Pancreas (tissue), 10 donors: ENCODE results near the gene VGF. TPM values are rescaled to one million over a fixed set of nuclear protein-coding genes. Genes with fewer than 3 reads are reported as not detected.

ENCODE experiments used
- ATAC-seq, 4 donors: fragments of 200-7000 bp; cut with Tn5 transposase; one replicate each; pipeline versions ENCODE4 v1.8.0 to v1.9.1; 2020; ENCODE audit warnings: mild to moderate bottlenecking in 4 of 4, moderate library complexity in 4 of 4
- DNase-seq, 6 donors: peaks; one replicate each; pipeline ENCODE4 v3.0.0-alpha.2; 2020
- FAIRE-seq: peaks from 2 replicates; lab custom pipeline; 2012; peaks lifted over from hg19 to GRCh38; lab: Jason Lieb, UNC
- H3K27ac ChIP-seq, 4 donors: fragments of 200-600 bp; sonication (generic); 1 replicate in 3 of 4; 2 replicates in 1 of 4; pipeline versions ENCODE4 v1.5.0 to v1.8.0; 2020
- H3K27me3 ChIP-seq, 4 donors: fragments of 200-600 bp; one replicate each; pipeline ENCODE4 v1.8.0; 2021
- H3K36me3 ChIP-seq, 3 donors: fragments of 200-600 bp; sonication (generic) in 1 of 3; one replicate each; pipeline versions ENCODE4 v1.5.0 to v1.8.0; 2020 to 2021
- H3K4me1 ChIP-seq, 3 donors: fragments of 200-600 bp; one replicate each; pipeline ENCODE4 v1.8.0; 2021
- H3K4me3 ChIP-seq, 4 donors: fragments of 200-600 bp; sonication (generic) in 2 of 4; one replicate each; pipeline versions ENCODE4 v1.5.0 to v1.8.0; 2020 to 2021
- H3K9me3 ChIP-seq, 4 donors: fragments of 200-600 bp; one replicate each; pipeline ENCODE4 v1.8.0; 2021
- WGBS, 2 donors: extraction: QIAGEN DNeasy Blood & Tissue Kit; methylation state at CpG; one replicate each; pipeline ENCODE4 v1.1.7; 2013; 5-methylcytosine and 5-hydroxymethylcytosine counted together
- intact Hi-C, 3 donors: fragments of 100-400 bp; cut with DNase I; formaldehyde crosslinking; loops; one replicate each; pipeline versions ENCODE4 v1.11.1 to v1.14.2; 2022
- polyA plus RNA-seq, 2 donors: library from polyadenylated mRNA; stranded (reverse); fragments of 200-250 nt; gene quantifications; one replicate each; pipeline ENCODE4 v1.2.3, GENCODE V29; 2013
- total RNA-seq, 6 donors: library from RNA; stranded (reverse); fragmentation: NEBNext Ultra II Directional in 4 of 6; extraction: Animal tissue kit (Norgen Biotek cat#: 25700) in 4 of 6; gene quantifications; one replicate each; pipeline versions ENCODE4 v1.2.1 to v1.2.4, GENCODE V29; 2021 to 2023
- TF ChIP-seq, protein P1 (sequence below), 4 donors: fragments of 200-600 bp; sonication (generic) in 3 of 4; IDR thresholded peaks; one replicate each; pipeline versions ENCODE4 v1.5.0 to v1.8.0; 2021; ENCODE audit warnings: antibody characterized with exemption in 4 of 4
- donor health status: healthy with polysubstance abuse.
- donor health status: DM: no; HTN: no; CAD: no; lungs with moderate emphysema.
- donor health status: DM: no; HTN: no; CAD: no.
- donor health status: control.
- donor health status: control.
- donor health status: Bipolar disorder and iron deficiency.
- donor health status: DM: yes; HTN: yes; CAD: no.
- donor health status: DM: no; HTN: no; CAD: no.
- donor health status: DM: no; HTN: no; CAD: no.
- donor health status: DM: yes; HTN: yes; CAD: no.

The VGF gene
- total and polyA plus RNA-seq, 8 donors: 1.3 to 82.7 (median 22.4) TPM

DNA sequence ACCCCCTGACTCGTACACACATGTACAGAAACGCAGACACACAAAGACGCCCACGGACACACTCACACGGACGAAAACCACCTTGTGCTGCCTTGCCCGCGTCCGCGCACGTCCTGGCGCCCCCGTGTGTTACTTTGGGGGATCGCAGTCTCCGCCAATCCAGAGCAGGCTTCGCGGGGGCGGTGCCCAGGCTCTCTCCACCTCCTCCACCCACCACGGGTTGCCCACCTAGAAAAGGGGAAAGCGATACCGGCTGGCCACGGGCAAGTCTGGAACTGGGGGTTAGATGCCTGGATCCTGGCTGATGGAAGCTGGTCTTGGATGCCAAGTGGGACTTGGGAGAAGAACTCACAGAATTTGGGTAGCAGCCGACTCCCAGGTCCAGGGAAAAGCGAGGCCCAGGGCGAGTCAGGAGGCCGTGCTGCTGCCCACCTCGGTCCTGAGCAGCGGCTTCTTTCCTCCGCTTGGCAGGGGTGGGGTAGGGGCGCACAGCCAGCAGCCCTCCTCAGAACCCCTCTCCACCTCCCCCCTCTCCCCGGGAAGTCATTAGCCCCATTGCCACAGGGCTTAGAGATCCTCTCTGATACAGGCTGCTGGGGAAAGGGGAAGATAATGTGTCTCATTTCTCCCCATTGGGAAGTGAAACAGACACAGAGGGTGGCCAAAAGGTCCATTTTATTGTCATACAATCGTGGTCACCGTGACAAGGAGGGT, 4.6 kb upstream of the VGF start:
- Histone ChIP-seq H3K4me3 (no peak overlapping the region), H3K9me3 (no peaks in the 10 kb centered on the region), H3K27me3 (peaks cover 0 to 46% (median 7%) of the 10 kb centered on the region in 4 donors), H3K27ac (no peak overlapping the region), H3K4me1 (peaks cover 8 to 20% (median 20%) of the 10 kb centered on the region in 3 donors), H3K36me3 (no peaks in the 10 kb centered on the region)
- TF ChIP-seq, protein P1, sequence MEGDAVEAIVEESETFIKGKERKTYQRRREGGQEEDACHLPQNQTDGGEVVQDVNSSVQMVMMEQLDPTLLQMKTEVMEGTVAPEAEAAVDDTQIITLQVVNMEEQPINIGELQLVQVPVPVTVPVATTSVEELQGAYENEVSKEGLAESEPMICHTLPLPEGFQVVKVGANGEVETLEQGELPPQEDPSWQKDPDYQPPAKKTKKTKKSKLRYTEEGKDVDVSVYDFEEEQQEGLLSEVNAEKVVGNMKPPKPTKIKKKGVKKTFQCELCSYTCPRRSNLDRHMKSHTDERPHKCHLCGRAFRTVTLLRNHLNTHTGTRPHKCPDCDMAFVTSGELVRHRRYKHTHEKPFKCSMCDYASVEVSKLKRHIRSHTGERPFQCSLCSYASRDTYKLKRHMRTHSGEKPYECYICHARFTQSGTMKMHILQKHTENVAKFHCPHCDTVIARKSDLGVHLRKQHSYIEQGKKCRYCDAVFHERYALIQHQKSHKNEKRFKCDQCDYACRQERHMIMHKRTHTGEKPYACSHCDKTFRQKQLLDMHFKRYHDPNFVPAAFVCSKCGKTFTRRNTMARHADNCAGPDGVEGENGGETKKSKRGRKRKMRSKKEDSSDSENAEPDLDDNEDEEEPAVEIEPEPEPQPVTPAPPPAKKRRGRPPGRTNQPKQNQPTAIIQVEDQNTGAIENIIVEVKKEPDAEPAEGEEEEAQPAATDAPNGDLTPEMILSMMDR (IDR thresholded peaks at IDR 0.05): peak; percentile 75 to 83 (median 79)
- FAIRE-seq (no peak), ATAC-seq (peak; percentile 43 to 64 (median 53)), DNase-seq (peak; percentile 54 to 92 (median 76))
- intact Hi-C loops: no loop called here
- WGBS, 2 donors: 1 to 4% methylated on average over 30 to 33 of the region's 33 CpGs

GRCh38 chr7:101169110-101169837, 3.9 kb upstream of the VGF start:
- H3K27me3 ChIP-seq: peaks cover 0 to 47% (median 7%) of the 10 kb centered on the region in 4 donors

GRCh38 chr7:101168412-101169049, 3.2 kb upstream of the VGF start:
- Histone ChIP-seq H3K4me3 (no peak overlapping the region), H3K4me1 (peaks cover 15 to 30% (median 24%) of the 10 kb centered on the region in 3 donors), H3K27ac (no peak overlapping the region), H3K27me3 (peaks cover 0 to 52% (median 7%) of the 10 kb centered on the region in 4 donors), H3K9me3 (no peaks in the 10 kb centered on the region), H3K36me3 (no peaks in the 10 kb centered on the region)
- WGBS, 2 donors: 3 to 7% methylated on average over 3 to 6 of the region's 6 CpGs
- ATAC-seq (no peak), DNase-seq (no peak), FAIRE-seq (no peak)
- intact Hi-C loops: no loop called here
- TF ChIP-seq, protein P1 (IDR thresholded peaks at IDR 0.05): no peak

More at GRCh38 chr7:101169110-101169837, 3.9 kb upstream of the VGF start:
- intact Hi-C loops: no loop called here
- ATAC-seq (no peak), DNase-seq (no peak), FAIRE-seq (no peak)
- TF ChIP-seq, protein P1 (IDR thresholded peaks at IDR 0.05): no peak
- Histone ChIP-seq H3K9me3 (no peaks in the 10 kb centered on the region), H3K4me3 (no peak overlapping the region), H3K4me1 (peaks cover 10 to 25% (median 23%) of the 10 kb centered on the region in 3 donors), H3K27ac (no peak overlapping the region), H3K36me3 (no peaks in the 10 kb centered on the region)
- WGBS, 2 donors: 0 to 2% methylated on average over 15 to 18 of the region's 18 CpGs

DNA sequence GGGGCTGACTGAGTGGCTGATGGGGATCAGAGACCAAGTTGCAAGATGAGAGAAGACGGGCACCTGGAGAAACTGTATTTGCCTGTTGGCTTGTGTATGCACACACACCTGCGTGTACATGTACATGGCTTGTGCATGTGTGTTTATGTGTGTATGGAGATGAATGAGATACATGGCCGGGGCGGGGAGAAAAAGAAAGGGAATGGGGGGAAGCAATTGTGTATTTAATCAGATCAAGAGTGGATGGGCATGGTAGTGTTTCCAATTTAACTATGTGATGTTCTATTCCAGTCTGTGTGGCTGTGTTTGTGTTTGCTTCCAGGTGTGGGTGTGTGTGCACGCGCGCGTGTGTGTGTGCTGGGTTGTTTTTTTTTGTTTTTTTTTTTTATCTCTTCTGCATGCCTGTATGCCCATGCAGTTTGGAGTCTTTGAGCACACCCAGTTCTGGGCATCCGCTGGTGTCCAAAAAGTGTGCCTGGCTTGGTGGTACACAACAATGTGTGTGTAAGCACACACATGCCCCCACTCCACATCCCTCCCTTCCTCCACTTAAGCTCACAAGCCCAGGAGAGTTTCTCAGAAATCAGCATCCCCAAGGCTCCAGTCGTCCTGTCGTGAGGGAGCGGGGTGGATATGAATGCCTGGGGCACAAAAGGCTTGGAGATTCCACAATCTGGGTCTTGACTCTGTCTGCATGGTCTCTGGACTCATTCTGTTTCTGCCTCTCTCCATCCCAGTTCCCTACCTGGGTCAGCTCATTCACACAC, 2.5 kb upstream of the VGF start:
- H3K27ac ChIP-seq: no peak overlapping the region
- intact Hi-C loops: no loop called here
- no peak for DNase-seq
- no peak overlapping the region for H3K4me3 ChIP-seq
- peaks cover 15 to 27% (median 18%) of the 10 kb centered on the region in 3 donors for H3K4me1 ChIP-seq
- TF ChIP-seq, protein P1 (IDR thresholded peaks at IDR 0.05): no peak
- WGBS, 2 donors: 4 to 6% methylated on average over 12 of the region's 12 CpGs
- ATAC-seq: no peak
- H3K27me3 ChIP-seq: peaks cover 0 to 48% (median 5%) of the 10 kb centered on the region in 4 donors
- no peaks in the 10 kb centered on the region for H3K9me3 ChIP-seq
- H3K36me3 ChIP-seq: no peaks in the 10 kb centered on the region
- FAIRE-seq: no peak
